ENCODE measurements around the gene ZDHHC12. TPM values are rescaled to one million over a fixed set of nuclear protein-coding genes. Genes with fewer than 3 reads are reported as not detected.
A peak's percentile ranks its signal among the peaks of the same experiment; 100 is the strongest.

ZDHHC12 gene
- total and polyA plus RNA-seq, 2 of the 13 experiments (the other 11 are each of a cell fraction or from before 2014, with no cell fraction given), result 25.4 to 28.0 TPM

- TF ChIP-seq MLXIP (CRISPR knock-in tag; IDR thresholded peaks at IDR 0.05; ENCODE audit: borderline replicate concordance) (no peak), ZNF670 (CRISPR knock-in tag; IDR thresholded peaks at IDR 0.05; ENCODE audit: borderline replicate concordance) (peak; percentile 45; the same call in 1 of the 2 replicates), SIX4 (CRISPR knock-in tag; IDR thresholded peaks at IDR 0.05) (no peak), NPAS2 (CRISPR knock-in tag; IDR thresholded peaks at IDR 0.05; ENCODE audit: borderline replicate concordance) (no peak), SPEN (CRISPR knock-in tag; IDR thresholded peaks at IDR 0.05; ENCODE audit: low read depth) (peak; percentile 57), MYNN (CRISPR knock-in tag; IDR thresholded peaks at IDR 0.05; ENCODE audit: low read depth) (no peak), LCORL (IDR thresholded peaks at IDR 0.05) (no peak), LCORL (CRISPR knock-in tag; IDR thresholded peaks at IDR 0.05) (no peak), ATF7-NPFF (CRISPR knock-in tag; IDR thresholded peaks at IDR 0.05; ENCODE audit: low read depth) (no peak), FOXP1 (IDR thresholded peaks at IDR 0.05) (no peak), FOXP1 (CRISPR knock-in tag; IDR thresholded peaks at IDR 0.05) (no peak), CEBPZ (IDR thresholded peaks at IDR 0.05; ENCODE audit: low read length) (no peak), ZKSCAN1 (IDR thresholded peaks at IDR 0.05; ENCODE audit: low read length) (no peak), NFYB (CRISPR knock-in tag; IDR thresholded peaks at IDR 0.05) (no peak), ZNF784 (CRISPR knock-in tag; IDR thresholded peaks at IDR 0.05; ENCODE audit: borderline replicate concordance) (0 out of 2 replicates have a peak, but pooled peaks have one; percentile 16), ZSCAN22 (CRISPR knock-in tag; IDR thresholded peaks at IDR 0.05) (no peak), ZNF160 (CRISPR knock-in tag; IDR thresholded peaks at IDR 0.05) (no peak; the same call in 1 of the 2 replicates), ARNT2 (CRISPR knock-in tag; IDR thresholded peaks at IDR 0.05; ENCODE audit: low read depth) (0 out of 2 replicates have a peak, but pooled peaks have one; percentile 28), GZF1 (CRISPR knock-in tag; IDR thresholded peaks at IDR 0.05) (no peak), ZNF10 (CRISPR knock-in tag; IDR thresholded peaks at IDR 0.05; ENCODE audit: borderline replicate concordance, low read depth) (no peak), ATRX (CRISPR knock-in tag; IDR thresholded peaks at IDR 0.05; ENCODE audit: borderline replicate concordance) (no peak)
These were observed 35.2 kb downstream of the ZDHHC12 start, which contains the start of gene SET (continued) for GRCh38 chr9:128688501-128689292.

All from HepG2 (cell line).